ENCODE data around the gene MARCO. TPM values are rescaled to one million over a fixed set of nuclear protein-coding genes. Genes with fewer than 3 reads are reported as not detected.

Gene MARCO
- total and polyA plus RNA-seq, 10 of the 15 experiments (the other 5 are each of a cell fraction or from before 2014, with no cell fraction given), result 0.13 to 0.67 (median 0.32) TPM; not detected in 5

DNA sequence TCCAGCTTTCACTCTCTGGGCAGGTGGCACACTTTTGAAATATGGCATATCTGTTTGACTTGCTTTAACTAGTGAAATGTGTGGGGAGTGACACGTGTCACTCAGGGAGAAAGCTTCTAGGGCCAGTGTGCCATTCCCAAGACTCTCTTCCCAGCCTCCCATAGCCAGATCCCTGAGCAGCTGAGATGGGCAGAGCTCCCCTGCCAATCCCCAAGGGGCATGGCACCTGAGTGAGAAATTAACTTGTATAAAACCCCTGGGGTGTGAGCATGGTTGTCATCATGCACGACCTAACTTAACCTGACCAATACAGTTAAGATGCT is 39.0 kb upstream of the MARCO start:
- WGBS (ENCODE audit: insufficient coverage, insufficient replicate concordance, low lambda C conversion rate, missing lambda C conversion rate), result 0% methylated on average over 2 of the region's 2 CpGs
- SMC1A ChIA-PET (ENCODE audit: uncharacterized antibody, unreplicated experiment), result no interaction called here
- POLR2A ChIA-PET, result no interaction called here
- Histone ChIP-seq H4K20me1 (ENCODE audit: control insufficient read depth, insufficient read depth) (no peaks in the 10 kb centered on the region), H2AFZ (ENCODE audit: control insufficient read depth, low read depth, low read length) (no peak overlapping the region), H3K27ac (ENCODE audit: control insufficient read depth, insufficient read depth) (no peak overlapping the region), H3K4me2 (ENCODE audit: control insufficient read depth, insufficient read depth) (no peak overlapping the region), H3K36me3 (ENCODE audit: control insufficient read depth in 2 of 2, insufficient read depth in 2 of 2, low read length in 1 of 2) (no peaks in the 10 kb centered on the region), H3K9me3 (replicated peaks; ENCODE audit: control insufficient read depth, insufficient read depth, low read length) (no peaks in the 10 kb centered on the region), H3K4me3 (no peak overlapping the region), H3K79me2 (ENCODE audit: control insufficient read depth, insufficient read depth, low read length) (no peaks in the 10 kb centered on the region), H3K27me3 (replicated peaks in 1 of 2; ENCODE audit: control insufficient read depth in 2 of 2, insufficient read depth in 2 of 2, low read length in 1 of 2) (no peaks in the 10 kb centered on the region; a peak in 1 of 4 replicates), H3K9ac (ENCODE audit: control insufficient read depth, insufficient read depth, low read length) (no peak overlapping the region), H3K4me1 (ENCODE audit: control insufficient read depth, insufficient read depth, low read length) (no peaks in the 10 kb centered on the region)
- CTCF ChIA-PET, result no interaction called here
- in situ Hi-C loops (cut with MboI), result no loop called here
- ATAC-seq (no peak), DNase-seq (ENCODE audit: low read depth, low spot score) (no peak), FAIRE-seq (no peak)
- BruUV-seq (replicated peaks), result no TSS peak
- TF ChIP-seq SRF (IDR thresholded peaks at IDR 0.05; ENCODE audit: low read depth in 2 of 2, low read length in 2 of 2) (no peak), CHD1 (IDR thresholded peaks at IDR 0.05; ENCODE audit: low read depth, low read length) (no peak), ZNF622 (IDR thresholded peaks at IDR 0.05) (no peak)
- TF ChIP-seq, protein P1, sequence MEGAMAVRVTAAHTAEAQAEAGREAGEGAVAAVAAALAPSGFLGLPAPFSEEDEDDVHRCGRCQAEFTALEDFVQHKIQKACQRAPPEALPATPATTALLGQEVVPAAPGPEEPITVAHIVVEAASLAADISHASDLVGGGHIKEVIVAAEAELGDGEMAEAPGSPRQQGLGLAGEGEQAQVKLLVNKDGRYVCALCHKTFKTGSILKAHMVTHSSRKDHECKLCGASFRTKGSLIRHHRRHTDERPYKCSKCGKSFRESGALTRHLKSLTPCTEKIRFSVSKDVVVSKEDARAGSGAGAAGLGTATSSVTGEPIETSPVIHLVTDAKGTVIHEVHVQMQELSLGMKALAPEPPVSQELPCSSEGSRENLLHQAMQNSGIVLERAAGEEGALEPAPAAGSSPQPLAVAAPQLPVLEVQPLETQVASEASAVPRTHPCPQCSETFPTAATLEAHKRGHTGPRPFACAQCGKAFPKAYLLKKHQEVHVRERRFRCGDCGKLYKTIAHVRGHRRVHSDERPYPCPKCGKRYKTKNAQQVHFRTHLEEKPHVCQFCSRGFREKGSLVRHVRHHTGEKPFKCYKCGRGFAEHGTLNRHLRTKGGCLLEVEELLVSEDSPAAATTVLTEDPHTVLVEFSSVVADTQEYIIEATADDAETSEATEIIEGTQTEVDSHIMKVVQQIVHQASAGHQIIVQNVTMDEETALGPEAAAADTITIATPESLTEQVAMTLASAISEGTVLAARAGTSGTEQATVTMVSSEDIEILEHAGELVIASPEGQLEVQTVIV (IDR thresholded peaks at IDR 0.05; ENCODE audit: borderline replicate concordance, partially characterized antibody), result no peak
- TF ChIP-seq, protein P2, sequence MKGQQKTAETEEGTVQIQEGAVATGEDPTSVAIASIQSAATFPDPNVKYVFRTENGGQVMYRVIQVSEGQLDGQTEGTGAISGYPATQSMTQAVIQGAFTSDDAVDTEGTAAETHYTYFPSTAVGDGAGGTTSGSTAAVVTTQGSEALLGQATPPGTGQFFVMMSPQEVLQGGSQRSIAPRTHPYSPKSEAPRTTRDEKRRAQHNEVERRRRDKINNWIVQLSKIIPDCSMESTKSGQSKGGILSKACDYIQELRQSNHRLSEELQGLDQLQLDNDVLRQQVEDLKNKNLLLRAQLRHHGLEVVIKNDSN (IDR thresholded peaks at IDR 0.05; ENCODE audit: borderline replicate concordance, extremely low read length, insufficient read depth, low read depth, low read length), result no peak
- intact Hi-C loops (cut with micrococcal nuclease; ENCODE audit: unreplicated experiment), result no loop called here
- RAD21 ChIA-PET (ENCODE audit: unreplicated experiment), result no interaction called here
